Vagina (tissue), 2 donors: ENCODE data around the gene MARVELD3. TPM values are rescaled to one million over a fixed set of nuclear protein-coding genes. Genes with fewer than 3 reads are reported as not detected.

Source experiments
- DNase-seq, 2 donors: peaks; one replicate each; pipeline ENCODE4 v3.0.0-alpha.2; 2017; ENCODE audit errors: extremely low spot score in 2 of 2
- H3K27ac ChIP-seq: fragments of 200-600 bp; sonication (generic); one replicate; pipeline ENCODE4 v1.5.1; 2019
- H3K27me3 ChIP-seq: fragments of 200-600 bp; sonication (generic); one replicate; pipeline ENCODE4 v1.5.1; 2019
- H3K36me3 ChIP-seq, 2 donors: fragments of 200-600 bp; sonication (generic); one replicate each; pipeline ENCODE4 v1.5.1; 2017 to 2019
- H3K4me1 ChIP-seq: fragments of 200-600 bp; sonication (generic); one replicate; pipeline ENCODE4 v1.5.1; 2019
- H3K4me3 ChIP-seq, 2 donors: fragments of 200-600 bp; sonication (generic); 1 replicate in 1 of 2; 2 replicates in 1 of 2; pipeline ENCODE4 v1.5.1; 2016 to 2019
- H3K9me3 ChIP-seq: fragments of 200-600 bp; sonication (generic); one replicate; pipeline ENCODE4 v1.5.1; 2019
- POLR2A ChIP-seq, 2 donors: fragments of 450-650 bp; IDR thresholded peaks; one replicate each; pipeline ENCODE4 v1.6.1; 2017; ENCODE audit warnings: antibody characterized with exemption in 2 of 2, mild to moderate bottlenecking in 2 of 2, moderate library complexity in 2 of 2
- POLR2AphosphoS5 ChIP-seq, 2 donors: sonication (generic); formaldehyde crosslinking; IDR thresholded peaks; one replicate each; pipeline ENCODE4 v1.9.0; 2017; ENCODE audit warnings: antibody characterized with exemption in 2 of 2, mild to moderate bottlenecking in 2 of 2, low read depth in 1 of 2; ENCODE audit not compliant: insufficient read depth in 1 of 2
- intact Hi-C: fragments of 100-400 bp; cut with DNase I; formaldehyde crosslinking; loops from one replicate; pipeline ENCODE4 v1.15.1; 2023
- total RNA-seq: library from RNA; depleted of rRNA; stranded (reverse); fragments of >200 nt; gene quantifications from one replicate; pipeline ENCODE4 v1.2.3, GENCODE V29; 2016
- TF ChIP-seq, protein P1 (sequence below), 3 experiments: fragments of 450-650 bp in 2 of 3; fragments of 200-600 bp in 1 of 3; sonication (generic) in 1 of 3; IDR thresholded peaks; one replicate each; pipeline ENCODE4 v1.5.1; 2017 to 2019; ENCODE audit warnings: antibody characterized with exemption in 3 of 3, mild to moderate bottlenecking in 2 of 3, moderate library complexity in 2 of 3

MARVELD3 gene
- total RNA-seq, 1 donor from 2014 or later: 4.7 TPM

DNA sequence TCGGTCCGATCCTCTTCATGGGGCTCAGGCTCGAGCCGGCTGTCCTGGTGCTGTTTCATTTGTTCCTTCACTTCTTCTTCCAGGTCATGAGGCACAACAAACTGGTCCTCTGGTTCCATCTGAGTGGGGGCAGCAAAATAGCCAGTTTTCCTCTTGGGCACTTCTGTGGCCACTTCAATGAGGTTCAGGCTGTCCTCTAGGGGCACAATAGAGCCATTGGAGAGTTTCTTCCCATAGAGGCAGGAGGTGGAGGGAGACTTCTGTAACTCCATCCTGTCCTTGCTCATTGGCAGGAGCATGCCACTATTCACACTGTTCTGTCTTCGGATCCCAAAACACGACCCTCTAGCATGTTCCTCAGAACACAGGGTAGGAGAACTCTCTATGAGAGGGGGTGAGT, 22.9 kb downstream of the MARVELD3 start:
- DNase-seq: no peak
- intact Hi-C loops: no loop called here
- Histone ChIP-seq H3K36me3 (peaks cover 0 to 18% of the 10 kb centered on the region in 2 donors), H3K4me1 (no peaks in the 10 kb centered on the region), H3K4me3 (no peak overlapping the region), H3K27ac (no peak overlapping the region), H3K9me3 (no peaks in the 10 kb centered on the region), H3K27me3 (no peaks in the 10 kb centered on the region)
- TF ChIP-seq POLR2A (IDR thresholded peaks at IDR 0.05) (no peak), POLR2AphosphoS5 (IDR thresholded peaks at IDR 0.05; ENCODE audit: insufficient read depth in 1 of 2, low read depth in 1 of 2) (no peak)
- TF ChIP-seq, protein P1, sequence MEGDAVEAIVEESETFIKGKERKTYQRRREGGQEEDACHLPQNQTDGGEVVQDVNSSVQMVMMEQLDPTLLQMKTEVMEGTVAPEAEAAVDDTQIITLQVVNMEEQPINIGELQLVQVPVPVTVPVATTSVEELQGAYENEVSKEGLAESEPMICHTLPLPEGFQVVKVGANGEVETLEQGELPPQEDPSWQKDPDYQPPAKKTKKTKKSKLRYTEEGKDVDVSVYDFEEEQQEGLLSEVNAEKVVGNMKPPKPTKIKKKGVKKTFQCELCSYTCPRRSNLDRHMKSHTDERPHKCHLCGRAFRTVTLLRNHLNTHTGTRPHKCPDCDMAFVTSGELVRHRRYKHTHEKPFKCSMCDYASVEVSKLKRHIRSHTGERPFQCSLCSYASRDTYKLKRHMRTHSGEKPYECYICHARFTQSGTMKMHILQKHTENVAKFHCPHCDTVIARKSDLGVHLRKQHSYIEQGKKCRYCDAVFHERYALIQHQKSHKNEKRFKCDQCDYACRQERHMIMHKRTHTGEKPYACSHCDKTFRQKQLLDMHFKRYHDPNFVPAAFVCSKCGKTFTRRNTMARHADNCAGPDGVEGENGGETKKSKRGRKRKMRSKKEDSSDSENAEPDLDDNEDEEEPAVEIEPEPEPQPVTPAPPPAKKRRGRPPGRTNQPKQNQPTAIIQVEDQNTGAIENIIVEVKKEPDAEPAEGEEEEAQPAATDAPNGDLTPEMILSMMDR (IDR thresholded peaks at IDR 0.05): no peak

GRCh38 chr16:71649704-71650103, 23.7 kb downstream of the MARVELD3 start:
- H3K36me3 ChIP-seq: peaks cover 0 to 22% of the 10 kb centered on the region in 2 donors
- no peak overlapping the region for H3K4me3 ChIP-seq
- no peaks in the 10 kb centered on the region for H3K27me3 ChIP-seq
- TF ChIP-seq POLR2AphosphoS5 (IDR thresholded peaks at IDR 0.05; ENCODE audit: insufficient read depth in 1 of 2, low read depth in 1 of 2) (no peak), POLR2A (IDR thresholded peaks at IDR 0.05) (no peak)
- TF ChIP-seq, protein P1 (IDR thresholded peaks at IDR 0.05): no peak
- H3K27ac ChIP-seq: no peak overlapping the region
- DNase-seq: no peak
- intact Hi-C loops: no loop called here
- no peaks in the 10 kb centered on the region for H3K4me1 ChIP-seq
- no peaks in the 10 kb centered on the region for H3K9me3 ChIP-seq

GRCh38 chr16:71658771-71659170, 32.8 kb downstream of the MARVELD3 start:
- Histone ChIP-seq H3K9me3 (no peaks in the 10 kb centered on the region), H3K36me3 (peaks cover 0 to 40% of the 10 kb centered on the region in 2 donors), H3K27ac (no peak overlapping the region), H3K4me3 (no peak overlapping the region), H3K27me3 (no peaks in the 10 kb centered on the region), H3K4me1 (no peaks in the 10 kb centered on the region)
- no peak for DNase-seq
- TF ChIP-seq, protein P1 (IDR thresholded peaks at IDR 0.05): no peak
- TF ChIP-seq POLR2AphosphoS5 (IDR thresholded peaks at IDR 0.05; ENCODE audit: insufficient read depth in 1 of 2, low read depth in 1 of 2) (no peak), POLR2A (IDR thresholded peaks at IDR 0.05) (no peak)
- intact Hi-C loops: no loop called here

- H3K4me3 ChIP-seq: no peak overlapping the region
- H3K27me3 ChIP-seq: no peaks in the 10 kb centered on the region
- no peak for DNase-seq
- intact Hi-C loops: no loop called here
- peaks cover 0 to 38% of the 10 kb centered on the region in 2 donors for H3K36me3 ChIP-seq
- no peak overlapping the region for H3K27ac ChIP-seq
- TF ChIP-seq POLR2A (IDR thresholded peaks at IDR 0.05): no peak
- TF ChIP-seq, protein P1 (IDR thresholded peaks at IDR 0.05): no peak
- TF ChIP-seq POLR2AphosphoS5 (IDR thresholded peaks at IDR 0.05; ENCODE audit: insufficient read depth in 1 of 2, low read depth in 1 of 2): no peak
- H3K9me3 ChIP-seq: no peaks in the 10 kb centered on the region
- no peaks in the 10 kb centered on the region for H3K4me1 ChIP-seq
Observed at GRCh38 chr16:71659471-71659870, 33.5 kb downstream of the MARVELD3 start.

DNA sequence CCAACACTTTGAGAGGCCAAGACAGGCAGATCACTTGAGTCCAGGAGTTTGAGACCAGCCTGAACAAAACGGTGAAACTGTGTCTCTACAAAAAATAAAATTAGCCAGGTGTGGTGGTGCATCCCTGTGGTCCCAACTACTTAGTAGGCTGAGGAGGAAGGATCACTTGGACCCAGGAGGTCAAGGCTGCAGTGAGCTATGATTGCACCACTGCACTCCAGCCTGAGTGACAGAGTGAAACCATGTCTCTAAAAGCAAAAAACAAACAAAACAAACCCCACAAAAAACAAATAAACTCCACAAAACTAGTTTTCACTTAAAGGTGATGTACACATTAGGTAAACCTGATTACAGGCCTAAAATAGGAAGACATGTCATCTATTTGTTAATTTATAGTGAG, 40.3 kb downstream of the MARVELD3 start:
- intact Hi-C loops: no loop called here
- no peaks in the 10 kb centered on the region for H3K27me3 ChIP-seq
- no peak overlapping the region for H3K4me3 ChIP-seq
- DNase-seq: no peak
- H3K27ac ChIP-seq: no peak overlapping the region
- TF ChIP-seq POLR2A (IDR thresholded peaks at IDR 0.05): no peak
- no peak for TF ChIP-seq POLR2AphosphoS5 (IDR thresholded peaks at IDR 0.05; ENCODE audit: insufficient read depth in 1 of 2, low read depth in 1 of 2)
- TF ChIP-seq, protein P1 (IDR thresholded peaks at IDR 0.05): no peak
- peaks cover 0 to 40% of the 10 kb centered on the region in 2 donors for H3K36me3 ChIP-seq
- no peaks in the 10 kb centered on the region for H3K4me1 ChIP-seq
- no peaks in the 10 kb centered on the region for H3K9me3 ChIP-seq
